CD4-positive, alpha-beta T cell (primary cell): ENCODE results near the gene MACC1. TPM values are rescaled to one million over a fixed set of nuclear protein-coding genes. Genes with fewer than 3 reads are reported as not detected.

Experiments used
- ATAC-seq: fragments of 200-7000 bp; cut with Tn5 transposase; one replicate; pipeline ENCODE4 v1.10.0; 2022; ENCODE audit warnings: mild to moderate bottlenecking; ENCODE audit not compliant: poor library complexity
- CTCF ChIA-PET: fragments of 350-600 bp; sonication (Branson Sonifier 250); formaldehyde crosslinking; loops from one replicate; lab custom pipeline; 2021; ENCODE audit warnings: antibody characterized with exemption, inconsistent platforms; lab: Charles Lee
- POLR2A ChIA-PET: fragments of 350-600 bp; sonication (Branson Sonifier 250); formaldehyde crosslinking; loops from one replicate; lab custom pipeline; 2021; ENCODE audit warnings: antibody characterized with exemption, inconsistent platforms; lab: Charles Lee
- DNase-seq, 14 experiments: peaks; one replicate each; pipeline ENCODE4 v3.0.0-alpha.2; 2013 to 2020; ENCODE audit warnings: mixed read lengths in 2 of 14
- H3K27ac ChIP-seq, 2 donors: one replicate each; pipeline versions ENCODE4 v1.5.1 to v1.7.0; 2013; ENCODE audit warnings: low read length in 2 of 2, low read depth in 1 of 2, mild to moderate bottlenecking in 1 of 2
- H3K27me3 ChIP-seq, 2 experiments: 1 replicate in 1 of 2; 2 replicates in 1 of 2; pipeline versions ENCODE4 v1.6.1 to v1.7.0; 2013; ENCODE audit warnings: low read length in 2 of 2, control low read depth in 1 of 2, mild to moderate bottlenecking in 1 of 2, moderate library complexity in 1 of 2; ENCODE audit not compliant: insufficient read depth in 2 of 2, control insufficient read depth in 1 of 2
- H3K36me3 ChIP-seq: one replicate; pipeline ENCODE4 v1.6.1; 2013; ENCODE audit warnings: low read length, control low read depth; ENCODE audit not compliant: insufficient read depth
- H3K4me1 ChIP-seq: one replicate; pipeline ENCODE4 v1.6.1; 2013; ENCODE audit warnings: low read length, control low read depth; ENCODE audit not compliant: insufficient read depth
- H3K4me3 ChIP-seq: one replicate; pipeline ENCODE4 v1.5.1; 2013; ENCODE audit warnings: mild to moderate bottlenecking, low read length, moderate library complexity
- H3K9me3 ChIP-seq, 2 experiments: 1 replicate in 1 of 2; 2 replicates in 1 of 2; pipeline versions ENCODE4 v1.6.1 to v1.7.0; 2013; ENCODE audit warnings: low read length in 2 of 2, mild to moderate bottlenecking in 2 of 2, control low read depth in 1 of 2, moderate library complexity in 1 of 2; ENCODE audit not compliant: control insufficient read depth in 1 of 2, insufficient read depth in 1 of 2
- H3K27ac Mint-ChIP-seq: one replicate; pipeline ENCODE4 v1.8.0; 2020; ENCODE audit warnings: mixed read lengths
- H3K27me3 Mint-ChIP-seq: one replicate; pipeline ENCODE4 v1.8.0; 2021; ENCODE audit warnings: mixed read lengths
- H3K36me3 Mint-ChIP-seq: one replicate; pipeline ENCODE4 v1.8.0; 2021; ENCODE audit warnings: low read depth, mixed read lengths
- H3K4me1 Mint-ChIP-seq: one replicate; pipeline ENCODE4 v1.8.0; 2021; ENCODE audit warnings: low read depth, mixed read lengths
- H3K4me3 Mint-ChIP-seq: one replicate; pipeline ENCODE4 v1.8.0; 2020; ENCODE audit warnings: mild to moderate bottlenecking, mixed read lengths
- H3K9me3 Mint-ChIP-seq: one replicate; pipeline ENCODE4 v1.8.0; 2020; ENCODE audit warnings: mixed read lengths
- CTCF ChIP-seq: fragments of 200-600 bp; IDR thresholded peaks from one replicate; pipeline ENCODE4 v1.8.0; 2022; ENCODE audit warnings: antibody characterized with exemption, mild to moderate bottlenecking
- intact Hi-C, 2 experiments: fragments of 100-400 bp; cut with DNase I in 1 of 2; cut with micrococcal nuclease in 1 of 2; formaldehyde crosslinking; loops; one replicate each; pipeline versions ENCODE4 v1.15.1 to v1.9.0; 2023 to 2025; cut with DNase I, micrococcal nuclease
- total RNA-seq, 174 experiments: library from RNA in 2 of 174; stranded (reverse) in 2 of 174; gene quantifications; one replicate each; pipeline ENCODE4 v1.2.3 and lab custom pipeline; 2021 to 2026

MACC1 gene
- total RNA-seq, 2 experiments from 2014 or later = 0.05 to 0.14 TPM

DNA sequence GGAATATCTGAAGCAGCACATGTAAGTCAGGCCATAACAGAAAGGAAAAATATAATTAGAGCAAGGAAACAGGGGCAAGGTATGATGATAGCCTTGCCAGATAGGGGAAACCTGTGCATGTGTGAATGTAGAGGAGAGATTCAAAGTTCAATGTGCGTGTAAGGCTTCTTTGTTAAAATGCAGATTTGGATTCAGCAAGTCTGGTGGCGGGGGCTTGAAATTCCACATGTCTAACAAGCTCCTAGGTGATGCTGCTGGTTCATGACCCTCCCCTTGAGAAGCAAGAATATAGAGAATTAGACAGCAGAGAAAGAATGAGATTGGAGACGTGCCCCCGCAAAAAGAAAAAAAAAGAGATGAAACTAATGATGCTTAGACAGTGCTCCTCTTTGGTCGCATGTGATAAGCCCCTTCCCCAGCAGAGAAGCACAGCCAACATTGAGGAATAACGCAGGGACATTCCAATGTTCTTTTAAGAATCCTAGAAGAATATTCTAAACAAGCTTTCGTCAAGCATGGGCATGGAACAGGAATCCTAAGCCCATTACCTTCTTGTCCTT is 21.1 kb upstream of the MACC1 start:
- H3K27me3 ChIP-seq = no peaks in the 10 kb centered on the region
- no peaks in the 10 kb centered on the region for H3K4me1 ChIP-seq
- Mint-ChIP-seq H3K27me3 (no peaks in the 10 kb centered on the region), H3K4me3 (no peak overlapping the region), H3K4me1 (no peaks in the 10 kb centered on the region), H3K36me3 (no peaks in the 10 kb centered on the region), H3K27ac (no peak overlapping the region), H3K9me3 (no peaks in the 10 kb centered on the region)
- no peaks in the 10 kb centered on the region for H3K9me3 ChIP-seq
- no peaks in the 10 kb centered on the region for H3K36me3 ChIP-seq
- DNase-seq (no peak), ATAC-seq (no peak)
- intact Hi-C loops = no loop called here
- H3K4me3 ChIP-seq = no peak overlapping the region
- no peak overlapping the region for H3K27ac ChIP-seq
- POLR2A ChIA-PET = no interaction called here
- TF ChIP-seq CTCF = no peak
- CTCF ChIA-PET = no interaction called here

DNA sequence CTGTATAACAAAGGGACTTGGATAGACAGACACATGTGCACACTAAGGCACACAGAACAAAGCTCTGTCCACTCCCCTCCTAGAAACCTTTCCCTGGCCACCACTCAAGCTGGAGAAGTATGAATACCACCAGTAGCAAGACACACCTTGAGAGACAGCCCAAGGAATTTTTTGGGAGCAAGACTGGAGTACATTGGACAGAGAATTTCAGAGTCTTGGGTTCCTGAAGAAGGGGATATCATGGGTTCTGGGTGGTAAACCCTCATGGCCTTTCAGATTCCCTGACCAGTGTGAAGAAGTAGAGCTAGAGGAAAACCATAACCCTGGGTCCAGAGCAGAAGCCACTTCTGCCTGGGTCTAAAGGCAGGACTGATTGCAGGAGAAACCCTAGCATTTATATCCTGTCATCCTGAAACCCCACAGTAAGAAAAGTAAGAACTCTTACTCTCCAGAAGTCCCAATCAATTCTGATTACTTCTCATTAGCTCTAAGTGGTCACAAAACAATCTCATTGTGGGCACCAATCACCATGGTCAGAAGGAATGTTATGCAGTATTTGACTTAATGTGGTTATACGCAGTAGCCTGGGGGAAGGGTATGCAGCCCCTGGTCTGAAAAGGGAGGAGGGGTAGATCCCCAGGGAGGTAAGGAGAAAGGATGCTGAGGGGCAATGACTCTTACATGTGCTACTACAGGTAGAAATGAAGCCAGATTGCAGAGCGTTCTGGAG is 20.4 kb upstream of the MACC1 start:
- no peaks in the 10 kb centered on the region for H3K27me3 ChIP-seq
- Mint-ChIP-seq H3K36me3 (no peaks in the 10 kb centered on the region), H3K4me3 (no peak overlapping the region), H3K4me1 (no peaks in the 10 kb centered on the region), H3K9me3 (no peaks in the 10 kb centered on the region), H3K27ac (no peak overlapping the region), H3K27me3 (no peaks in the 10 kb centered on the region)
- no peaks in the 10 kb centered on the region for H3K36me3 ChIP-seq
- intact Hi-C loops = no loop called here
- no peak for ATAC-seq
- H3K4me3 ChIP-seq = no peak overlapping the region
- no peak for DNase-seq
- CTCF ChIA-PET = no interaction called here
- H3K4me1 ChIP-seq = no peaks in the 10 kb centered on the region
- no peak for TF ChIP-seq CTCF
- no peak overlapping the region for H3K27ac ChIP-seq
- H3K9me3 ChIP-seq = no peaks in the 10 kb centered on the region
- POLR2A ChIA-PET = no interaction called here

DNA sequence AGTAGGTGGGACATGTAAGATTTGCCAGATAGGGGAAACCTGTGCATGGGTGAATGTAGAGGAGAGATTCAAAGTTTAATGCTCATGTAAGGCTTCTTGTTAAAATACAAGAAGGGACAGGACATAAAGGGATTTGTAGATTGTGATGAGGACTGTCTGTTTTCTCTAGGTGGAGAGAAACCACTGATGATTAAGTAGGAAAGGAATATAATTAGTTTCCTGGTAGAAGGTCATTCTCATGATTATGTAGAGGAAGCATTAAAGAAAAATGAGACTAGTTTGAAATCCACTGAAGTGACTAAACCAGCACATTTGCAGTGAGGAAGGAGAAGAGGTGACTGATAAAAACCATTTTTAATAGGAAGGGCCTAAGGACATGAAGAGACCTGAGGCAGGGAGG is 19.6 kb upstream of the MACC1 start:
- Mint-ChIP-seq H3K36me3 (no peaks in the 10 kb centered on the region), H3K27me3 (no peaks in the 10 kb centered on the region), H3K4me1 (no peaks in the 10 kb centered on the region), H3K9me3 (no peaks in the 10 kb centered on the region), H3K27ac (no peak overlapping the region), H3K4me3 (no peak overlapping the region)
- POLR2A ChIA-PET = no interaction called here
- no peak overlapping the region for H3K27ac ChIP-seq
- H3K36me3 ChIP-seq = no peaks in the 10 kb centered on the region
- intact Hi-C loops = no loop called here
- H3K9me3 ChIP-seq = no peaks in the 10 kb centered on the region
- CTCF ChIA-PET = no interaction called here
- H3K4me3 ChIP-seq = no peak overlapping the region
- TF ChIP-seq CTCF = no peak
- H3K4me1 ChIP-seq = no peaks in the 10 kb centered on the region
- H3K27me3 ChIP-seq = no peaks in the 10 kb centered on the region
- ATAC-seq (no peak), DNase-seq (no peak)
